GM19023 (cell line): ENCODE data around the gene HYOU1.
"Not testable (repeated sequence)": the region's sequence is repeated elsewhere in the genome, so short reads cannot be mapped to it uniquely, and the experiment has no call there.

Experiments used
- ATAC-seq: cut with Tn5 transposase; IDR thresholded peaks from one replicate; pipeline ENCODE4 v1.9.1; 2021; ENCODE audit warnings: mild to moderate bottlenecking, moderate library complexity; ENCODE audit not compliant: unreplicated experiment

The HYOU1 gene

GRCh38 chr11:119024430-119025098 lies 32.4 kb downstream of the HYOU1 start:
- ATAC-seq, result no peak

DNA sequence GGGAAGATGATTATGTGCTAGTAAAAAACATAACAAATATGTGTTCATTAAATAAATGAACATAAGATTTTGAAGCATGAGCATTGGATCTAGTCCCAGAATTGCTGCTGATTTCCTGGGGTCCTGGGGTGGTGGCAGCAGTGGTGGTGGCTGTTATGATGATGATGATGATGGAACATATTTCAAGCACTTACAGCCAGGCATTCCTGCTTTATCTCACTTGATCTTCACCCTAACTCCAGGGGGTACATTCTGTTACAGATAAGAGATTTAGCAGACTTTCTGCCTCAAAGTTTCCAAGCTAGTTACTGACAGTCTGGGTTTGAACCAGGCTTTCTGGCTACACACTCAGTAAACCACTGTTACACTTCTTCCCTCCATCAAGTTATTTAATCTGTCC lies 33.3 kb downstream of the HYOU1 start:
- no peak for ATAC-seq

GRCh38 chr11:119021631-119022030 lies 35.4 kb downstream of the HYOU1 start:
- ATAC-seq, result no peak

GRCh38 chr11:119019996-119020395 lies 37.0 kb downstream of the HYOU1 start:
- ATAC-seq, result no peak

DNA sequence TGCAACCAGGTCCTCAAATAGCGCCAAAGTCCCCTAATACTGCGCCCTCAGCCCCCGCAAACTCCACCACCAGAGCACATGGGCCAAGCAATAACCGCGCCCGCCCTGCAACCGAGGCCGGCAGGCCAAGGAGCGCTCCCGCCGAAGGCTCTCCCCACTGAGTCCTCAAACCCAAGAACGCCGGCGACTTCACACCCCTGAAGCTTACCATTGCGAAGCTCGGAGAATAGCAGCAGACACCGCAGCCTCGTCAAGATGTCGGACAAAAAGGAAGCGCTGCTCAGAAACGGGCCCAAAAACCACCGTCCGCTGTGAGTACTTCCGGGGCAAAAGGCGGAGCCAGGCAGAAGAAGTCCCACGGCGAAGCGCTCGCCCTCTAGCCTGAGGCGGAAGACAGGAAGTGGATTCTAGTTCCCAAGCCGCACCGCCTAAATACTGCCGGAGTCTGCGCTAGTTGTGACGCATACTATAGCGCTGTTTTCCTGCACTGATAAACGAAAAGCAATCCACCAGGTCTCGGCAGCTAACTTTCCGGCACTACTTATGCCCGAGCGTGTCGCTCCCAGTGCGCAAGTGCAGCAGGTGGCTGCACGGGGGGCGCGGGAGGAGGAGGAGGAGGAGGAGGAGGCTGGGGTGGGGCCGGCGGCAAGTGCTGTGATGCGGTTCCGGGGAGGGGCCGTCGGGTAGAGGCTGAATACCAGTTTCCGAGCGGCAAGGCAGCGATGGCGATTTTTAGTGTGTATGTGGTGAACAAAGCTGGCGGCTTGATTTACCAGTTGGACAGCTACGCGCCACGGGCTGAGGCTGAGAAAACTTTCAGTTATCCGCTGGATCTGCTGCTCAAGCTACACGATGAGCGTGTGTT lies 38.7 kb downstream of the HYOU1 start, which contains the start of the genes RPS25 and TRAPPC4:
TSS of gene RPS25 (minus strand) at position 270 of the 865 bp plus-strand sequence. CDS start at position 211, 59 bp downstream.
TSS of gene TRAPPC4 (plus strand) at position 693 of the 865 bp plus-strand sequence. CDS start at position 723, 30 bp downstream.
- peak; percentile 86 for ATAC-seq

- ATAC-seq, result not testable (repeated sequence)
Observed at GRCh38 chr11:119017377-119017776, 39.6 kb downstream of the HYOU1 start.

GRCh38 chr11:119016216-119017009 lies 40.6 kb downstream of the HYOU1 start:
- no peak for ATAC-seq

DNA sequence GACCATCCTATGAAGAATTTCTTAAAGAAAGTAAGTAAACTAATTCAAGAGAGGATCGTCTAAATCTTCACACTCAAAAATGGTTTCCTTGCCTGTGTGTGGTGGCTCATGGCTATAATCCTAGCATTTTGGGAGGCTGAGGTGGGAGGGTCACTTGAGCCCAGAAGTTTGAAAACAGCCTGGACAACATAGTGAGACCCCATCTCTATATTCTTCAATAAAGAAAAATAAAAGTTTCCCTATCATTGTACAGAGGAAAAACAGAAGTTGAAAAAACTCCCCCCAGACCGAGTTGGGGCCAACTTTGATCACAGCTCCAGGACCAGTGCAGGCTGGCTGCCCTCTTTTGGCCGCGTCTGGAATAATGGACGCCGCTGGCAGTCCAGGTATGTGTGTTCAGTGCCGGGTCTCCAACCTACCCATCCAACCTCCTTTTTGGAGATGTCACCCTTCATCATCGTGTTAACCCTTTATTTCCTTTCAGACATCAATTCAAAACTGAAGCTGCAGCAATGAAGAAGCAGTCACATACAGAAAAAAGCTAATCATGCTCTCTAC lies 41.9 kb downstream of the HYOU1 start:
- ATAC-seq, result no peak

DNA sequence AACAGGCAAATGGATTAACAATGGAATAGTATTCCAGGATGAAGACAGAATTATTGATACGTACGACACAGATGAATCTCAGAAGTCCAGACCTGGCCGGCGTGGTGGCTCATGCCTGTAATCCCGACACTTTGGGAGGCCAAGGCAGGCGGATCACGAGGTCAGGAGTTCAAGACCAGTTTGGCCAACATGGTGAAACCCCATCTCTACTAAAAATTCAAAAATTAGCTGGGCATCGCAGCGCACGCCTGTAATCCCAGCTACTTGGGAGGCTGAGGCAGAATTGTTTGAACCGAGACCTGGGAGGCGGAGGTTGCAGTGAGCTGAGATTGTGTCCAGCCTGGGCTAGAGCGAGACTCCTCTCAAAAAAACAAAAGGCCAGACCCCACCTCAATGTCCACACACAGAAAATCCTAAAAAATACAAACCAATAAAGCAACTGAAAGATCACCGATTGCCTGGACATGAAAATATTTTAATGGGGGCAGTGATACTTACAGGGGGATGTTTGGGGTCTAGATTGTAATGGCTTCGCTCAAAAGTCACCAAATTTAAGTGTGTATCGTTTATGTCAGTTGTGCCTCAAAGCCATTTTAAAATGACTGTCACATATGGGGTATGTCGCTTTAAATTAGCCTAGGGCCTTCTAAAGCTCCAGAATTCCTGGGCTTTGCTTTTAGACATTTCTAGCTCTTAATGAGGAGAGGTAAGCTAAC lies 42.6 kb downstream of the HYOU1 start:
- ATAC-seq, result no peak

- ATAC-seq, result no peak
Observed at GRCh38 chr11:119012629-119013170, 44.3 kb downstream of the HYOU1 start.

- ATAC-seq, result no peak
Observed at GRCh38 chr11:119011476-119012053, 45.4 kb downstream of the HYOU1 start.

DNA sequence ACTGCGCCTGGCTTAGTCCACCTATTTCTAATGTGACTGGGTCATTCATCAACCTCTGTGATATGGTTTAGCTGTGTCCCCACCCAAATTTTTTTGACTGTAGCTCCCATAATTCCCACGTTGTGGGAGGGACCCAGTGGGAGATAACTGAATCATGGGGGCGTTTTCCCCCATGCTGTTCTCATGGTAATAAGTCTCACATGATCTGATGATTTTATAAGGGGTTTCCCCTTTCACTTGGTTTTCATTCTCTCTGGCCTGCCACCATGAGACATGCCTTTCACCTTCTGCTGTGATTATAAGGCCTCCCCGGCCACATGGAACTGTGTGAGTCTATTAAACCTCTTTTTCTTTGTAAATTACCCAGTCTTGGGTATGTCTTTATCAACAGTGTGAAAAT lies 50.3 kb downstream of the HYOU1 start:
- ATAC-seq, result no peak

DNA sequence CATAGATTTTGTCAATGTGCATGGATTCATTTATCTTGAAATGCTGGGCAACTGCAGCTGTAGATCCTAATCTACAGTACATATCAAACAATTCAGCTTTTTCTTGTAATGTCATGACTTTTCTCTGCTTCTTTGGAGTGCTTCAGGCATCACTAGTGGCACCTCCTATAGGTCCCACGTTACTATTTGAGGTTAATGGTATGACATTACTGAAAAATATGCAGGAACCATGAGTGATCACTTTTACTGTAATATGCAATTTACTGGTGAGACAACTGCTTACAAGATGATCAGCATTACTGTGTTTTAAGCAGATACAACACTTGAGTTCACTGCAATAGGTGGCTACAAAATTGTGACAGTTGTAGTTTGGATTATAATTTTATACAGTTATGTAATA lies 56.1 kb downstream of the HYOU1 start:
- ATAC-seq, result no peak

DNA sequence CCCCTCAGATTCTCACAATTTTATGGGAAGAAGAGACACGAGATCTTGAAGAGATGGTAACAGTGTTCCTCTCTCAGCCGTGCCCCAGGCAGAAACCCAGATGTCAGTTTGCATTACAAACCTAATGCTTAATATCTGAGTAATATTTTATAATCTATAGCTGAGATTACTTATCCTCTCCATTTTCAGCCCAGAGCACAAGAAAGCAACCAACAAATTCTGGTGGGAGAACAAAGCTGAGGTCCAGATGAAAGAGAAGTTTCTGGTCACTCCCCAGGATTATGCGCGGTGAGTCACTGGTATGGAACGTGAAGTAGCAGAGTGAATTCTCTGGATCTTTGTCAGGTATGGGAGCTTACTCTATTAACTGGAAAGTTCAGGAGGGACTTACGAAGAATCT lies 58.2 kb downstream of the HYOU1 start:
- no peak for ATAC-seq

DNA sequence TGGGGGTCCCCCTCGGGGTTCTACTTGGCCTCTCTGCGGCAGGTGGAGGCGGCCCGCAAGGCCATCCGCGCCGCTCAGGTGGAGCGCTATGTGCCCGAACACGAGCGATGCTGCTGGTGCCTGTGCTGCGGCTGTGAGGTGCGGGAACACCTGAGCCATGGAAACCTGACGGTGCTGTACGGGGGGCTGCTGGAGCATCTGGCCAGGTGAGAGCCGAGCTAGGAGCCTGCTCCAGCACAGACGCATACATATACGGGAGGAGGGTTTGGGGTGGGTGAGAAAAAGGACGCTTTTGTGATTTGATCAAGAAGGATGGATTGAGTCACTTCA lies 58.7 kb downstream of the HYOU1 start:
- peak; percentile 13 for ATAC-seq

DNA sequence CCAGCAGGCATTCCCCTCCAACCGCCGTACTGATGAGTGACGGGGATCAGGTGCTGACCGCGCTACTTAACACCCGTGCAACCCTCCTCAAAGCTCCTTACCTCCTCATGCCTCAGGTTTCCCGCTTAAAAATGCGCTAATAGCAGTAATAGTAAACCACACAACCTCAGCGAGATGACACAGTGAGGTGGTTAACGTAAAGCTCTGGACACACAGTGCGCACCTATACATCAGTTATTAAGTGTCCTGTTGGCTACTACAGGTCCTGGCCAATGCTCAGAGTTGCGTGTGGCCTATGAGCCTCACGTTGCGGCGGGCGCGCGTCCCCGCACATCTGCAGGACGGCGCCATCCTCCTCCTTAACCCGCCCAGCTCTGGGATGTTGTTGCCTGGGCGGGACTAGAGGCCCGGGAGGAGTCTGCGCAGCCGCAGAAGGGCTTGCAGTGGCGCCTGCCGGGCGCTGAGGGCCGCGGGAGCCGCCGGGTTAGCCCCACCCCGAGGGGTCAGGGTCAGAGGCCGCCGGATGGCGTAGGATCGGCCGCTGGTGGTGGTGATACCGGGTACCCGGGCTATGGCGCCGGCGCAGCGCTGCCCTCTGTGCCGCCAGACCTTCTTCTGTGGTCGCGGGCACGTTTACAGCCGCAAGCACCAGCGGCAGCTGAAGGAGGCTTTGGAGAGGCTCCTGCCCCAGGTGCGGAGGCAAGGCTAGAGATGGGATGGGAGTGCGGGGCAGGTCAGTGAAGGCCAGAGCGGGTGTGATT lies 59.2 kb downstream of the HYOU1 start, which contains the start of gene CENATAC:
TSS of gene CENATAC (plus strand) at position 512 of the 761 bp plus-strand sequence. CDS start at position 572, 60 bp downstream.
- peak; percentile 90 for ATAC-seq

GRCh38 chr11:118996926-118997626 lies 59.9 kb downstream of the HYOU1 start:
- ATAC-seq, result peak; percentile 21
